Measurements from ENCODE around the gene NFATC1.

Gene NFATC1

DNA sequence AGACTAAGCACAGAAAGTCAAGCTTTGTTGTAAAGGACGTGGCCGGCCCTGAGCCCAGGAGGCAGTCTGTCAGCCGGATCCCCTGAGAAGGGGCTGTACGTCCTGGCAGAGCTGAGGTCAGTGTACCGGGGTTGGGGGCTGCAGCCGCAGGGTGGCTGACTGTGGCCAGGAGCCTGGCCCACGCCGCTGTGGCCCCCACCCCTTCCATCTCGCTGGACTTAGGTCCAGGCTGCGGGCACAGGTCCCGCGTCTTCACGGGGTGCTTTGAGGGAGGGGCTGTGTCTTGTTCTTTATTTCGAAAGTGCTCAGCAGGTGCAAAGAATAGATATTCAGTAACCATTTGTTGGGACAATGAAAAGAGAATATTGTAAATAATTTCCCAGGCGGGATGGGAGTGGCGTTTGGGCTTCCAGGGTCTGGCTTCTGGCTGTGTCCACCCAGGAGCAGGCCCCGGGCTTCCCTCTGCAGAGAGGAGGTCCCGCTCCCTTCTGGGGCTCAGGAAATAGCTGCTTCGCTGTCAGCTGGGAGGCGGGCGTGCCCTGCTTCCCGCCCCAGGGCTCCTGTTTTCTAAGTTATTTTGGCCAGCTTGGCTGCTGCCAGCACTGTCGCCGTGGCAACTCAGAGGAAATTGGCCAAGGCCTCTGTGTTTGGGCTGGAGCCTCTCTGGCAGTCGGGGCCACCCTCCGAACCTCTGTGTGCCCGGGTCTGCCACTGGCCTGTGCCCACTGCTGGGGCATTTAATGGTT lies 7.4 kb downstream of the NFATC1 start:
- in situ Hi-C loops (cut with HindIII; ENCODE audit: low sequenced_read_pairs): no loop called here

DNA sequence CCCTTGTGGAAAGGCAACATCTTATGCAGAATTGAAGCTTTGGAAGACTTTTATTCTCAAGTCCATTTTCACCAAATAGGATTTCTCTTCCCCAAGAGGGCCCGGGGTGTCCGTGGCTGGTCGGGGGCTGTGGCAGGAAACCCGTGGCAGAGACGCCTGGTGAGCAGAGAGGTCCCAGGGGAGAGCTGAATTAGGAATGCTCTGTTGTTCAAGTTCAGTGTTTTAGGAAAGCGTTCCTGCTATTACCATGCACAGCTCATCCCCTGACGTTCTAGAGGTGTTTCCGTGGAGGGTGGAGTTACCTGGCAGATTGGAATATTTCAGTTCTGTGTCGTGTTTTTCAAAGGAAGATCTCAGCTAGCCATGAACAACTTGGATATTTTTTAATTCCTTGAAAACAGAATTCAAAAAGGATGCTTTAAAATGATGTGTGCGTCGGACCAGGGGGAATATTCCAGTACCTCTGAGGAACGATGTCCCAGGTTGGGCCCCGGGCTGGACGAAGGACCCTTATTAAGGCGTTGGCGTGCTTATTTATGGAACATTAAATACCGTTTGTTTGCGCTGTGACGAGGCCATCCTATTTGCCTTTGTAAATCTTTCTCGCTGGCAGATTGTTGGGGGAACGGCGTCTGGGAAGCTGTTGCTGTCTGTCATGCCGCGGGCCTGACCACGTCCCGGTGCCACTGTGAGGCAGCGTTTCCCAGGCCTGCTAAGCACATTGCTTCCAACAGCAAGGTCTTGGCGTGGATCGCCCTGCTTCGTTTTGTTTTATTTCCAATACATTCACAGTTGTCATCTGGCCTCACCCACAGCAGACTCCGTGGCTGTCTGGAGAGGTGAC lies 8.2 kb downstream of the NFATC1 start:
- in situ Hi-C loops (cut with HindIII; ENCODE audit: low sequenced_read_pairs): no loop called here

DNA sequence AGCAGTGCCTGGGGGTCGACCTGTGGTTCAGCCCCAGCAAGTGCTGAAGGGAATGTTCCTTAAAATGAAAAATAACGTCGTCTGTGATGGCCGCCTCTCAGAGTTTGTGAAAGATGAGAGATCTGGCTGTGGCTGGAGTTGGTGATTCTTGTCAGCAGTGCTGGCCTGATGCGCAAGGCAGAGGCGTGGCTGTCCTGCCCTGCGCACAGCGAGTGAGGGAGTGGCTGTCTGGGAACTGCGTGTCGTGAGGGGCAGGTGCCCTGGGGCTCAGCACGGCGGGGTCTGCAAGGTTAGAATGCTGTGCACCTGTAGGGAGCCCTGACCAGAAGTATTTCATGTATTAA lies 8.8 kb downstream of the NFATC1 start:
- in situ Hi-C loops (cut with HindIII; ENCODE audit: low sequenced_read_pairs): no loop called here

DNA sequence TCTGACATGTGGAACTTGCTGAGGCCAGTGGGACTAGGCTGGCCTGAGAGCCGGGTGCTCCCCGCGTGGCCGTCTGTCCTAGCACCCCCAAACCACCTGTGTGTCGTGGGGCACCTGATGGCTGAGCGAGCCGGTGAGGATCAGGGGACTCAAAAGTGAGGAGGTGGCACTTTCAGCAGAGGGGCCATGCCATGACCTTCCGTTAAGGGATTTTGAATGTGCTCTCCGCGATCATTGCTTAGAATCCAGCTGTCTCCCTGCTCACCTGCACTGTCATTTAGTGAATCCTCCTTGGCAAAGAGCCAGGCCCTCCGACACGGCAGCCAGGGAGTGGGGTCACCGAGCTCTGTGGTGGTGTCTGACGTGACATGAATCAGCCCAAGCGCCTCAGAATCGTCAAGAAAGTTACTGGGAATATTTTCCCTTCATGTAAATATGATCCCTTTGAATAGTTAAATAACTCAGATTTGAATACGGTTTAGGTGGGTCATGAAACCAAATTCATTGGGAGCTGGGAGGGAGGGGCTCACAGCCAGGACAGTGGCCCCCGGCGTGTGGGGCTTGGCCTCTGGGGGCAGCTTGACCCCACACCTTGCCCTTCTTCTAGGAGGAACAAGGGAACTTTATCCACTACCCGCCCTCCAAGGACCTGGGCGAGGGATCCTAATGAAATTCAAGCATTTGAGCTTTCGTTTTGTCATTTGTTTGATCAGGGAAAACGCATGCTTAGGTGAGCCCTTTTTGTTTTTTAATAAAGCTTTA lies 9.5 kb downstream of the NFATC1 start:
- in situ Hi-C loops (cut with HindIII; ENCODE audit: low sequenced_read_pairs): no loop called here

DNA sequence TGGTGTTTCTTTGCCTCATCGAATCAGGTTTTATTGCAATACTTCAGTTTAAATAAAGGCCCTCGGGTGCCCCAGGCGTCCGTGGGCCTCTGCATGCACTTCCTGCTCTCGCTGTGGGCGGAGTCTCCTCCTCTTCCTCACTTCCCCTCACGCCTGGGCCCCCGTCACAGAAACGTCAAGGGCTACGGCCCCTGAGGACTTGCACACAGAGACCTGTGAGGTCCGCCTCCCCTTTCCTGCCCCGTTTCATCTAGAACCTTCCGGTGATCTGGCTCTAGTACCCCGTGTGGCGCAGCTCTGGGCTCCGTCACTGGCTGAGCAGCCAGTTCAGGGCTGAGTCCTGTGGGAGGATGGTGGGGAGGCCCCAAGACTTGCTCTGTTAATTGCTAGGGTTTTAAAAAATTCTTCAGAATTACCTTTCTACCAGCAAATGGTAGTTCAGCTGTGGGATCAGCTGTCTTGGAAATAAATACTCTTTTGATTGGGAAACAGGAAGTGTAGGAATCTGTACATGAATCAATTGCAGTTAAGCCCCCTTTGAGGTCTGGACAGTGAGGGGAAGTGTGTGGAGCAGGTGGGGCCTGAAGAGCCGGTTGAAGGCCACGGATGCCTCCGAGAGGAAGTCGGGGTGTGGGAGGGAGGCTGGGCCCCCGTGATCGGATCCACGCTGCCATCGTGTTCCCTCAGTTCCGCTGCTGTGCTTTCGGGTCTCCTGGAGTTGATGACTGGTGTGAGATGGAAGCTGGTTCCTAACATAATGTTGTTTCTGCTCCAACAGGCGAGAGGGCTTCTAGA lies 10.2 kb downstream of the NFATC1 start:
- in situ Hi-C loops (cut with HindIII; ENCODE audit: low sequenced_read_pairs): no loop called here

DNA sequence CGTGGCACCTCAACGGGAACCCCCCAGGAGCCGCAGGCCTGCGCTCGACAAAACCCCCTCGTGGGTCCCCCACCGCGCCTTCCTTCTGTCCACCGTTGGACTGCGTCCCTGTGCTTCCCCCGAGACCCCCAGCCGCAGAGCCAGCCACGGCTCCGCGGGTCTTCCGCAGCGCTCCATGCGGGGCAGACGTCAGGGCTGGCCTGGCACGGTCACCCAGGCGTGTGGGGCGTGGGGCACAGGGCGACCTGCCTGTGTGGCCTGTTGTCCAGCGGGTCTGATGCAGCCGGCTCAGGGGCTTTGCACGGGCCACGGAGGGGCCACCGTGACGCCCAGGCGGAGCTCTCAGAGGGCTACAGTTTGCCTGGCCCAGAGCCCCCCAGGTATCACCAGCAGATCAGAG lies 11.0 kb downstream of the NFATC1 start:
- in situ Hi-C loops (cut with HindIII; ENCODE audit: low sequenced_read_pairs): no loop called here

DNA sequence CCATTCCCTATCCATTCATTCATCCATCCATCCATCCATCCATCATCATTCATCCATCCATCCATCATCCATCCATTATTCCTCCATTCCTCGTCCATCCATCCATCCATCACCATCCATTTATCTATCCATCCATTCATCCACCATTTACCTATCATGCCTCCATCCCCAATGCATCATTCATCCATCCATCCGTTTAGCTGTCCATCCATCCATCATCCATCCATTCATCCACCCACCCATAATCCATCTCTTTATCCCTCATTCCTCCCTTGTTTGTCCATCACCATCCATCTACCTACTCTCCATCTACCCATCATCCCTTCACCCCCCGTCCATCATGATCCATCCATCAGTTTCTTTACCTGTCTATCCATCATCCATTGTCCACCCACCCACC lies 13.6 kb downstream of the NFATC1 start:
- in situ Hi-C loops (cut with HindIII; ENCODE audit: low sequenced_read_pairs): no loop called here

DNA sequence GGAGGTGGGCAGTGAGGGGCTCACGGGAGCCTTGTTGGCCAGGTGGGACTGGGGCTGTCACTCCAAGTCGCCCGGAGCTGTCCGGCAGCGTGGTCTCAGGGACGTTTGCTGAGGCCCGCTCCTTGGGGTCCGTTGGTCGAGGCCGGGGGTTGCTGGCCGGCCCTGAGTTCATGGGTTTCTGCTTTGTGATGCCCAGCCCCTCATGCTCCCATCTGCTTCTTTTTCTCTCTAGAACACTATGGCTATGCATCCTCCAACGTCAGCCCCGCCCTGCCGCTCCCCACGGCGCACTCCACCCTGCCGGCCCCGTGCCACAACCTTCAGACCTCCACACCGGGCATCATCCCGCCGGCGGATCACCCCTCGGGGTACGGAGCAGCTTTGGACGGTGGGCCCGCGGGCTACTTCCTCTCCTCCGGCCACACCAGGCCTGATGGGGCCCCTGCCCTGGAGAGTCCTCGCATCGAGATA lies 14.5 kb downstream of the NFATC1 start:
- in situ Hi-C loops (cut with HindIII; ENCODE audit: low sequenced_read_pairs): no loop called here

DNA sequence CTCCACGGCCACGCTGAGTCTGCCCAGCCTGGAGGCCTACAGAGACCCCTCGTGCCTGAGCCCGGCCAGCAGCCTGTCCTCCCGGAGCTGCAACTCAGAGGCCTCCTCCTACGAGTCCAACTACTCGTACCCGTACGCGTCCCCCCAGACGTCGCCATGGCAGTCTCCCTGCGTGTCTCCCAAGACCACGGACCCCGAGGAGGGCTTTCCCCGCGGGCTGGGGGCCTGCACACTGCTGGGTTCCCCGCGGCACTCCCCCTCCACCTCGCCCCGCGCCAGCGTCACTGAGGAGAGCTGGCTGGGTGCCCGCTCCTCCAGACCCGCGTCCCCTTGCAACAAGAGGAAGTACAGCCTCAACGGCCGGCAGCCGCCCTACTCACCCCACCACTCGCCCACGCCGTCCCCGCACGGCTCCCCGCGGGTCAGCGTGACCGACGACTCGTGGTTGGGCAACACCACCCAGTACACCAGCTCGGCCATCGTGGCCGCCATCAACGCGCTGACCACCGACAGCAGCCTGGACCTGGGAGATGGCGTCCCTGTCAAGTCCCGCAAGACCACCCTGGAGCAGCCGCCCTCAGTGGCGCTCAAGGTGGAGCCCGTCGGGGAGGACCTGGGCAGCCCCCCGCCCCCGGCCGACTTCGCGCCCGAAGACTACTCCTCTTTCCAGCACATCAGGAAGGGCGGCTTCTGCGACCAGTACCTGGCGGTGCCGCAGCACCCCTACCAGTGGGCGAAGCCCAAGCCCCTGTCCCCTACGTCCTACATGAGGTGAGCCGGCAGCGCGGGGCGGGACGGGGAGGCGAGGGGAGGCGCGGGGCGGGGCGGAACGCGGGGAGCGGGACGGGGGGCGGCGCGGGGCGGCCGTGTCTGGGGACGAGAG lies 15.2 kb downstream of the NFATC1 start:
- in situ Hi-C loops (cut with HindIII; ENCODE audit: low sequenced_read_pairs): no loop called here

DNA sequence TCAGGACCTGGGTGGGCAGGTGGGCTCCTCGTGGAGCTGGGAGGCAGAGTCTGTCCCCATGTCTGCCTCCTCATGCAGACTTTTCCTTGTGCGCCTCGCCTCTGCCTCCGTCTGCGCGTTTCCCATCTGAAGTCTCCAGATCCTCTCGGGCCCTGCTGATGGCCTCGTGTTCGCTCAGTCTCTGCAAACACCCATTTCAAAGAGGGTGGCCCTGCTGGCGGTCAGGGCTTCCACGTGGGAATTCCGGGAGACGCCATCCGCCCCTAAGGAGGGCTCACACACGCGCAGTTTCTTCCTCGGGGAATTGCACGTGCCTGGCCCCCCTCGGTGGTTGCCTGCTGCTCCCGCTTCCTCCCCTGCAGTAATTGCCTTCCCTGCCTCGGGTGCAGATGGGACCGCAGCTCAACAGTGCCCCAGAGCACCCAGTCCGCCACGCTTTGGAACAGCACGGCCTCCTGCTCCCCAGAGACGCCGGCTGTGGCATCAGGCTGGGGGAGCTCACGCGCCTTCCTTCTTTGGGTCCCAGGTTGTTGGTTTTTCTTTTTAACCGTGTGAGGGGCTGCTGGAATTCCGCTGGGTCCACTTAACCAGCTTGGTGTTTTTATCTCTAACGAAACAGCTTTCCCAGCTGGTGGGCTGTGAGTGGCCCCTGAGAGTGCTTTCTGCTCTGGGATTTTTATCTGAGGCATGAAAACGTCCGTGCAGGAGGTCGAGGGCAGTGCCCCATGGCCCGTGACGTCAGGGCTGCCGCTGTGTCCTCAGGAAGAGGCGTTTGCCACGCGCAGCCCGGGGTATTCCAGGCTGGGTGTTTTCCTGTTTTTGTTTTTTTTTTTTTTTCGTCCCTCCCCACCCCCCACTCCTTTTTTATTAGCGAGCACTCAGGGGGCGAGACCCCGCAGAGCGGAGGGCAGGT lies 16.1 kb downstream of the NFATC1 start:
- in situ Hi-C loops (cut with HindIII; ENCODE audit: low sequenced_read_pairs): no loop called here

DNA sequence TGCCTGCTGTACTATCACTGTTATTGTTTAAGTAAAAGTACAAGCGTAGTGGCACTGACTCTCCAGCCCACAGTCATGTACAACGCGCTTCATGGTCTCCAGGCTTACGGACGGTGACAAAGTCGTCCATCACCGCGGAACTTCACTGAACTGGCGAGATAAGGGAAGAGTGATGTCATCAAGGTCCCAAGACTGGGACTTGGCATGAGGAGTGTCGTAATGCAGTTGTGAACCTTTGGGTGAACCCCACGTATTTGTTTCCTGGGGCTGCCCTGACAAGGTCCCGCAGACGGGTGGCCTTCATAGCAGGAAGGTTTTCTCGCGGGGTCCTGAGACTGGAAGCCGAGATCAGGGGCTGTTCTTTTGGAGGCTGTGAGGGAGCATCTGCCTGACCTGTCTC lies 17.3 kb downstream of the NFATC1 start:
- in situ Hi-C loops (cut with HindIII; ENCODE audit: low sequenced_read_pairs): no loop called here

DNA sequence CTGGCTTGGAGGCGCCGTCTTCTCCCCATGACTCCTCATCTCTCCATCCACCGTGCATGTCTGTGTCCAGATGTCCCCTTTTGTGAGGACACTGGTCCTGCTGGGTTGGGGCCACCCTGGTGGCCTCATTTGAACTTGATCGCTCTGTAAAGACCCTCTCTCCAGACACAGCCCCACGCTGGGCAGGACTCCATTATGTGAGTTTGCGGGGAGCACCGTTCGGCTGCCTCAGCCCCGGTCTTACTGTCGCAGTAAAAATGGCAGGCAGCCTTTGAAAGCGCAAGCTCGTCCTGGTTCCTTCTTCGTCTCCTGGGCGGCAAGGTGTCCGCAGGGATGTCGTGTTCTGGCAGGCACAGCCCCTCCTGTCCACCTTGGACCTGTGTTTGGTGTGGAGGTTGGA lies 17.7 kb downstream of the NFATC1 start:
- in situ Hi-C loops (cut with HindIII; ENCODE audit: low sequenced_read_pairs): no loop called here

DNA sequence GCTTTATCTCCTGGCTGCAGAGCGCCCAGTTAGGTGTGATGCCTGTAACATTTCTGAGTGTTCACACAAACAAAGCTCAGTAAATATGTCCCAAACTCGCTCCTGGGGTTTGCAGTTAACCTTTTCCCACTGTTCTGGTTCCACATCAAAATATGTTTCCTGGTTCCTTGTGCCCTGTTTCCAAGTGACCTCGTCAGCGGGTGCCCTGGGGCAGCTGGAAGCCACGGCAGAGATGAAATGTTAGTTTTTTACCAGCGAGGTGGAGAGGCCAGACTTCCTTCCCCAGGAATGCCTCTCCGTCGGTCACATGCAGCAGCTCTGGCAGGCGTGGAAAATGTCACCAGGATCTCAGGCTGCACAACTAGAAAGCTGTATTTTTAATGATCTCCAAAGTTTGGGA lies 18.2 kb downstream of the NFATC1 start:
- in situ Hi-C loops (cut with HindIII; ENCODE audit: low sequenced_read_pairs): no loop called here

DNA sequence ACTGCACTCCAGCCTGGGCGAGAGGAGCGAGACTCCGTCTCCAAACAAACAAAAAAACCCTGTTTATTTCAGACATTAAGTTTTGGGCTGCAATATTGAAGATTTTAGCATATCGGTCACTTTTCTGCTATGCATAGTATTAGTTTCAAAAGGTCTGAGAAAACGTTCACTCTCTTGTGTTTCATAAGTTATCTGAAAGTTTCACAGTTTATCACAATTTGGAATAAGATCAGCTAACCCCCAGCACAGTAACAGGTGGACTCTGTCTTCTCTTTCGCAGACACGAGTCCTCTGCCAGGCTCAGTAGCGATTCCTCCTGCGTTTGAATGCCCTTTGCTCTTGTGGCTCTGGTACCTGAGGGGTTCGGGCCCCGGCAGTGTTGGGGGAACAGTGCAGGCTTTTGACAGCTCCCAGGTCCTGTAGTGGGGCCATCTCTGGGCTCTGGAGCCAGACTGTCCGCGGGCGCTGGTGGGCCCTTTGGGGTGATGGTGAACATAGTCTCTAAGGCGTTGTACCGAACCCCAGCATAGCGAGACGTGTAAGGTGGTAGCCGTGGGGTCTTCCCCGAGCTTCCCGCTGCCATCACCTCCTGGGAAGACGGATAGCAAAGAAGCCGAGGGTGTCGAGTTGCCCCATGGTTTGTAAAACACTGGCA lies 20.4 kb downstream of the NFATC1 start:
- in situ Hi-C loops (cut with HindIII; ENCODE audit: low sequenced_read_pairs): no loop called here

DNA sequence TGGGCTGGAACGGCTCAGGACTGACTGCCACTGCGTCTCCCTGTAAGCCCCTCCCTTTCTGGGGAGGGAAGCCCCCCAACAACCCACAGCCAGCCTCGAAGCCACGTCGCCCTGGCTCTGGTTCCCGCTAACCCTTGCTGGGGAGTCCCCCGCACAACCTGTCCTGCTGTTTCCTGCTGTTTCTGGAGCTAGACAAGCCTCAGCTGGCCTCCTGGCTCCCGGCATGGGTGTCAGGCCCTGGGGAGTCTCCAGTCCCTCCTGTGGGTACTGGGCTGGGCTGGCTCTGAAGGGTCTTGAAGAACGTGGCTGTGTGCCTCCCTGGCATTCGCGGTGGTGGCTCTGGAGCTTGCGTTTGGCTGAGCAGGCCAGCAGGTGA lies 20.9 kb downstream of the NFATC1 start:
- in situ Hi-C loops (cut with HindIII; ENCODE audit: low sequenced_read_pairs): no loop called here

DNA sequence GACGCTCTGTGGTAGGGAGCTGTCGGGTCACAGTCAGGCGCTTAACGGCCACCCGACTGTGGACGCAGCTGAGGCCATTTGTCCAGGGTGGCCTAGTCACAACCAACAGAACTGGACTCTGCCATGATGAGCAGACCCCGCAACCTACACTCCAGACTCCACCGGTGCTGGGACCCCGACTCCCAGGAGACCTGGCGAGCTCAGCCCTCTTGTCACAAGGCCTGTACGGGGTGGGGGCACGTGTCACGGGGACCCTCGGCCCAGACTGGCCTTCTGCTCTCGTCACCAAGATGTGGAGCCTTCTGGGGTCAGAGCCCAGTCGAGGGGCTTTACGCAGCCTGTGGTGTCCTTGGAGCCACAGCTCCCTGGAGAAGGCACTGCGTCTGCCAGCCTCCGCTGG lies 22.5 kb downstream of the NFATC1 start:
- in situ Hi-C loops (cut with HindIII; ENCODE audit: low sequenced_read_pairs): no loop called here

DNA sequence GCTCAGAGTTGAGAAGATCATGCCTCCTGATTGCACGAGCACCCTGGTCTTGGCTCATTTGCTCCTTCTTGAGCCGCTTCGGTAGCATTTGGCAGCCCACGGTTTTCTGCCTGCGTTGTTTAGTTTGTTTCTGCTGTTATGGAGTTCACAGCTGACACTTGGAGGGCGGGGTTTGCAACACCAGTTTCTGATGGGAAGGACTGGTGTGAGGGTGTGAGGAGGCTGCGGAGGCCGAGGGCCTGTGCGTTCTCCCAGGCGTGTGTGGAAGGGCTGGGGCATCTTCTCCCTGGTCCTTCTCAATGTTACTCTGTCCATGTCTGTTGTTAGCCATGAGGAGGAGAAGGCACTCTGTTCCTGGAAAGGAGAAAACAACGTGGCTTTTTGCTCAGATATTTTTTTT lies 22.9 kb downstream of the NFATC1 start:
- in situ Hi-C loops (cut with HindIII; ENCODE audit: low sequenced_read_pairs): no loop called here

DNA sequence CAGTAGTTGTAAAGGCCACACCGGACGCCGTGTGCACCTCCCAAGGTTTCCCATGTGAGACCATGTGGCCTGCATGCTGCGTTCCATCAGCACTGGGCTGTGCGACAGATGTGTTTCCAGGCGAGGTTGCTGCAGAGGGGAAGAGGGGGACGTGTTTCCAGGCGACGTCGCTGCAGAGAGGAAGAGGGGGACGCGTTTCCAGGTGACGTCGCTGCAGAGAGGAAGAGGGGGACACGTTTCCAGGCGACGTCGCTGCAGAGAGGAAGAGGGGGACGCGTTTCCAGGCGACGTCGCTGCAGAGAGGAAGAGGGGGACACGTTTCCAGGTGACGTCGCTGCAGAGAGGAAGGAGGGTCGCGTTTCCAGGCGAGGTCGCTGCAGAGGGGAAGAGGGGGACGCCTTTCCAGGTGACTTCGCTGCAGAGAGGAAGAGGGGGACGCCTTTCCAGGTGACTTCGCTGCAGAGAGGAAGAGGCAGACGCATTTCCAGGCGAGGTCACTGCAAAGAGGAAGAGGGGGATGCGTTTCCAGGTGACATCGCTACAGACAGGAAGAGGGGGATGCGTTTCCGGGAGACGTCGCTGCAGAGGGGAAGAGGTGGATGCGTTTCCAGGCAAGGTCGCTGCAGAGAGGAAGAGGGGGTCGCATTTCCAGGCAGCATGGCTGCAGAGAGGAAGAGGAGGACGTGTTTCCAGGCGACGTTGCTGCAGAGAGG lies 24.5 kb downstream of the NFATC1 start:
- in situ Hi-C loops (cut with HindIII; ENCODE audit: low sequenced_read_pairs): no loop called here
